ENCODE measurements around the gene LFNG.
"Not testable (repeated sequence)": the region's sequence is repeated elsewhere in the genome, so short reads cannot be mapped to it uniquely, and the experiment has no call there.

LFNG gene

GRCh38 chr7:2530994-2531795 is 11.6 kb downstream of the LFNG start:
- peak; percentile 55 for DNase-seq

- DNase-seq, result peak; percentile 40
Observed at GRCh38 chr7:2531796-2532110, 12.2 kb downstream of the LFNG start.

- peak; percentile 15 for DNase-seq
Observed at GRCh38 chr7:2532199-2532772, 12.7 kb downstream of the LFNG start.

GRCh38 chr7:2532816-2533215 is 13.2 kb downstream of the LFNG start:
- DNase-seq, result not testable (repeated sequence)

GRCh38 chr7:2533566-2533965 is 14.0 kb downstream of the LFNG start:
- not testable (repeated sequence) for DNase-seq

- DNase-seq, result not testable (repeated sequence)
Observed at GRCh38 chr7:2534214-2534613, 14.6 kb downstream of the LFNG start.

GRCh38 chr7:2535872-2536627 is 16.5 kb downstream of the LFNG start:
- peak; percentile 60 for DNase-seq

- no peak for DNase-seq
Observed at GRCh38 chr7:2537981-2538851, 18.6 kb downstream of the LFNG start.

GRCh38 chr7:2539031-2539911 is 19.7 kb downstream of the LFNG start:
- DNase-seq, result no peak

- no peak for DNase-seq
Observed at GRCh38 chr7:2540133-2540532, 20.6 kb downstream of the LFNG start.

- DNase-seq, result no peak
Observed at GRCh38 chr7:2540641-2541051, 21.1 kb downstream of the LFNG start.

GRCh38 chr7:2541291-2542010 is 21.9 kb downstream of the LFNG start:
- DNase-seq, result no peak

GRCh38 chr7:2542011-2542915 is 22.7 kb downstream of the LFNG start:
- no peak for DNase-seq

- no peak for DNase-seq
Observed at GRCh38 chr7:2542916-2543871, 23.6 kb downstream of the LFNG start.

GRCh38 chr7:2544541-2545188 is 25.1 kb downstream of the LFNG start:
- no peak for DNase-seq

- DNase-seq, result no peak
Observed at GRCh38 chr7:2545746-2546425, 26.3 kb downstream of the LFNG start.

- DNase-seq, result no peak
Observed at GRCh38 chr7:2546776-2547586, 27.4 kb downstream of the LFNG start.

All from NCI-H69 (cell line).